22Rv1 (cell line): Measurements from ENCODE around the gene TMEM207.
"Not testable (repeated sequence)": the region's sequence is repeated elsewhere in the genome, so short reads cannot be mapped to it uniquely, and the experiment has no call there.

Source experiments
- H3K27ac ChIP-seq: fragments of 450-650 bp; 2 replicates; pipeline ENCODE4 v1.5.1; 2017
- CTCF ChIP-seq: fragments of 450-650 bp; IDR thresholded peaks from 2 replicates; pipeline ENCODE4 v1.5.1; 2017; ENCODE audit warnings: mild to moderate bottlenecking
- ZFX ChIP-seq: fragments of 450-650 bp; IDR thresholded peaks from 2 replicates; pipeline ENCODE4 v1.6.1; 2017; ENCODE audit warnings: antibody characterized with exemption, borderline replicate concordance

The TMEM207 gene

GRCh38 chr3:190481779-190482178 is 32.1 kb upstream of the TMEM207 start:
- no peak for TF ChIP-seq CTCF
- TF ChIP-seq ZFX = no peak
- no peak overlapping the region for H3K27ac ChIP-seq

GRCh38 chr3:190473261-190473660 is 23.6 kb upstream of the TMEM207 start:
- not testable (repeated sequence) for H3K27ac ChIP-seq

GRCh38 chr3:190467922-190468321 is 18.2 kb upstream of the TMEM207 start:
- TF ChIP-seq CTCF (no peak), ZFX (no peak)
- H3K27ac ChIP-seq = no peak overlapping the region

GRCh38 chr3:190458040-190458439 is 8.3 kb upstream of the TMEM207 start:
- no peak overlapping the region for H3K27ac ChIP-seq
- TF ChIP-seq ZFX = no peak
- no peak for TF ChIP-seq CTCF

GRCh38 chr3:190456770-190457169 is 7.1 kb upstream of the TMEM207 start:
- no peak overlapping the region for H3K27ac ChIP-seq
- no peak for TF ChIP-seq ZFX
- no peak for TF ChIP-seq CTCF

- TF ChIP-seq CTCF (no peak), ZFX (no peak)
Measured at GRCh38 chr3:190455828-190456227, 6.1 kb upstream of the TMEM207 start.

GRCh38 chr3:190448256-190448655 is 1.4 kb downstream of the TMEM207 start:
- no peak for TF ChIP-seq ZFX
- TF ChIP-seq CTCF = no peak
- H3K27ac ChIP-seq = no peak overlapping the region

More at GRCh38 chr3:190455828-190456227, 6.1 kb upstream of the TMEM207 start:
- H3K27ac ChIP-seq = no peak overlapping the region

GRCh38 chr3:190446573-190447279 is 3.0 kb downstream of the TMEM207 start:
- TF ChIP-seq CTCF (no peak), ZFX (no peak)
- H3K27ac ChIP-seq = no peak overlapping the region
